Panc1 (cell line): ENCODE data around the gene TPRG1L.

ENCODE experiments used
- CTCF ChIP-seq: fragments of 450-650 bp; IDR thresholded peaks from 2 replicates; pipeline ENCODE4 v1.5.1; 2017; ENCODE audit warnings: mild to moderate bottlenecking
- POLR2AphosphoS5 ChIP-seq: IDR thresholded peaks from 2 replicates; pipeline ENCODE4 v1.6.1; 2012; ENCODE audit warnings: mild to moderate bottlenecking, low read depth, low read length, moderate library complexity
- TF ChIP-seq, protein P1 (sequence below), 2 experiments: IDR thresholded peaks; 2 replicates each; pipeline ENCODE4 v1.6.1; 2011 to 2012; ENCODE audit warnings: low read depth in 2 of 2, control low read depth in 1 of 2, low read length in 1 of 2, mild to moderate bottlenecking in 1 of 2, moderate library complexity in 1 of 2; ENCODE audit not compliant: insufficient read depth in 1 of 2

DNA sequence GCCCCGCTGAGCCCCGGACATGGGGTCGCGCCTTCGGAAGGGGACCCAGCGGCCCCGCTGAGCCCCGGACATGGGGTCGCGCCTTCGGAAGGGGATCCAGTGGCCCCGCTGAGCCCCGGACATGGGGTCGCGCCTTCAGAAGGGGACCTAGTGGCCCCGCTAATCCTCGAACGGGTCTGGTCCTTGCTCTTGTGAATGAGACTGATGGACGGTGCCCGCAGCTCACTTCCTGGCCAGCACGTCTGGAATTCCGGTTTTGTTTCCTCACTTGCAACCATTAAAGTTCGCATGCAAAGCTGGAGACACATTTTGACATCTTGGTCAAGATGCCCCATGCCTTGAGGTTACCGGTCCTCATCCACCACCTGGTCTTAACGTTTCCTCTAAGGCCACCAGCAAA lies 19.5 kb downstream of the TPRG1L start:
- no peak for TF ChIP-seq POLR2AphosphoS5
- no peak for TF ChIP-seq CTCF
- TF ChIP-seq, protein P1, sequence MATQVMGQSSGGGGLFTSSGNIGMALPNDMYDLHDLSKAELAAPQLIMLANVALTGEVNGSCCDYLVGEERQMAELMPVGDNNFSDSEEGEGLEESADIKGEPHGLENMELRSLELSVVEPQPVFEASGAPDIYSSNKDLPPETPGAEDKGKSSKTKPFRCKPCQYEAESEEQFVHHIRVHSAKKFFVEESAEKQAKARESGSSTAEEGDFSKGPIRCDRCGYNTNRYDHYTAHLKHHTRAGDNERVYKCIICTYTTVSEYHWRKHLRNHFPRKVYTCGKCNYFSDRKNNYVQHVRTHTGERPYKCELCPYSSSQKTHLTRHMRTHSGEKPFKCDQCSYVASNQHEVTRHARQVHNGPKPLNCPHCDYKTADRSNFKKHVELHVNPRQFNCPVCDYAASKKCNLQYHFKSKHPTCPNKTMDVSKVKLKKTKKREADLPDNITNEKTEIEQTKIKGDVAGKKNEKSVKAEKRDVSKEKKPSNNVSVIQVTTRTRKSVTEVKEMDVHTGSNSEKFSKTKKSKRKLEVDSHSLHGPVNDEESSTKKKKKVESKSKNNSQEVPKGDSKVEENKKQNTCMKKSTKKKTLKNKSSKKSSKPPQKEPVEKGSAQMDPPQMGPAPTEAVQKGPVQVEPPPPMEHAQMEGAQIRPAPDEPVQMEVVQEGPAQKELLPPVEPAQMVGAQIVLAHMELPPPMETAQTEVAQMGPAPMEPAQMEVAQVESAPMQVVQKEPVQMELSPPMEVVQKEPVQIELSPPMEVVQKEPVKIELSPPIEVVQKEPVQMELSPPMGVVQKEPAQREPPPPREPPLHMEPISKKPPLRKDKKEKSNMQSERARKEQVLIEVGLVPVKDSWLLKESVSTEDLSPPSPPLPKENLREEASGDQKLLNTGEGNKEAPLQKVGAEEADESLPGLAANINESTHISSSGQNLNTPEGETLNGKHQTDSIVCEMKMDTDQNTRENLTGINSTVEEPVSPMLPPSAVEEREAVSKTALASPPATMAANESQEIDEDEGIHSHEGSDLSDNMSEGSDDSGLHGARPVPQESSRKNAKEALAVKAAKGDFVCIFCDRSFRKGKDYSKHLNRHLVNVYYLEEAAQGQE (IDR thresholded peaks at IDR 0.05; ENCODE audit: insufficient read depth in 1 of 2, low read depth in 2 of 2, low read length in 1 of 2), result no peak
